Coronary artery (tissue), 2 donors: ENCODE results near the gene INPP5A.

Source experiments
- DNase-seq: peaks from one replicate; pipeline ENCODE4 v3.0.0-alpha.2; 2017; ENCODE audit warnings: low spot score
- H3K27ac ChIP-seq, 2 donors: fragments of 200-600 bp; sonication (generic); one replicate each; pipeline ENCODE4 v1.5.1; 2016 to 2019
- H3K4me3 ChIP-seq: fragments of 200-600 bp; sonication (generic); 2 replicates; pipeline ENCODE4 v1.5.1; 2016; ENCODE audit warnings: mild to moderate bottlenecking, moderate library complexity
- CTCF ChIP-seq: fragments of 200-600 bp; sonication (generic); IDR thresholded peaks from one replicate; pipeline ENCODE4 v1.5.1; 2019; ENCODE audit warnings: antibody characterized with exemption

Gene INPP5A

GRCh38 chr10:132652936-132653590 is 115.5 kb downstream of the INPP5A start:
- no peak for TF ChIP-seq CTCF

GRCh38 chr10:132653721-132654120 is 116.1 kb downstream of the INPP5A start:
- TF ChIP-seq CTCF = no peak
- no peak overlapping the region for H3K27ac ChIP-seq
- H3K4me3 ChIP-seq = no peak overlapping the region
- DNase-seq = no peak

More at GRCh38 chr10:132652936-132653590, 115.5 kb downstream of the INPP5A start:
- no peak for DNase-seq
- Histone ChIP-seq H3K4me3 (no peak overlapping the region), H3K27ac (no peak overlapping the region)

- H3K4me3 ChIP-seq = no peak overlapping the region
- no peak for TF ChIP-seq CTCF
- no peak for DNase-seq
- no peak overlapping the region for H3K27ac ChIP-seq
Measured at GRCh38 chr10:132654121-132654571, 116.6 kb downstream of the INPP5A start.

- no peak overlapping the region for H3K27ac ChIP-seq
- TF ChIP-seq CTCF = peak; percentile 71
- no peak for DNase-seq
- H3K4me3 ChIP-seq = no peak overlapping the region
Measured at GRCh38 chr10:132654708-132655661, 117.4 kb downstream of the INPP5A start.

- TF ChIP-seq CTCF = no peak
- no peak for DNase-seq
- H3K27ac ChIP-seq = no peak overlapping the region
- no peak overlapping the region for H3K4me3 ChIP-seq
Measured at GRCh38 chr10:132655735-132656134, 118.1 kb downstream of the INPP5A start.

GRCh38 chr10:132656283-132657126 is 118.9 kb downstream of the INPP5A start:
- TF ChIP-seq CTCF = no peak
- no peak for DNase-seq
- H3K4me3 ChIP-seq = no peak overlapping the region
- no peak overlapping the region for H3K27ac ChIP-seq
